GM12878 (cell line): ENCODE measurements around the gene DDX4. TPM values are rescaled to one million over a fixed set of nuclear protein-coding genes. Genes with fewer than 3 reads are reported as not detected.

ENCODE experiments used
- CHD4 ChIP-seq: fragments of 200-600 bp; sonication (generic); IDR thresholded peaks from 2 replicates; pipeline ENCODE4 v1.6.1; 2016; ENCODE audit warnings: mild to moderate bottlenecking
- FOXM1 ChIP-seq: IDR thresholded peaks from 2 replicates; pipeline ENCODE4 v1.6.1; 2012; ENCODE audit warnings: low read depth, mild to moderate bottlenecking, inconsistent platforms, low read length, moderate library complexity
- RB1 ChIP-seq: fragments of 450-650 bp; formaldehyde crosslinking; IDR thresholded peaks from 2 replicates; pipeline ENCODE4 v1.6.1; 2017; ENCODE audit warnings: mild to moderate bottlenecking, borderline replicate concordance
- RELB ChIP-seq: fragments of 450-650 bp; IDR thresholded peaks from 2 replicates; pipeline ENCODE4 v1.6.1; 2017; ENCODE audit warnings: low read depth, mild to moderate bottlenecking, moderate library complexity
- TCF3 ChIP-seq: IDR thresholded peaks from 2 replicates; pipeline ENCODE4 v1.6.1; 2012; ENCODE audit warnings: low read depth, mild to moderate bottlenecking, low read length, borderline replicate concordance; ENCODE audit not compliant: insufficient read depth
- ZSCAN29 ChIP-seq: fragments of 450-650 bp; IDR thresholded peaks from 2 replicates; pipeline ENCODE4 v1.6.1; 2017; ENCODE audit warnings: mild to moderate bottlenecking, moderate library complexity
- polyA plus RNA-seq, 11 experiments: library from polyadenylated mRNA; depleted of rRNA in 4 of 11; unstranded in 6 of 11; stranded (reverse) in 5 of 11; fragments of >200 nt; fragmentation: Nextera tagmentation in 4 of 11; fragmentation: Illumina TruSeq in 1 of 11; extraction: Ambion mirVana in 4 of 11; extraction: Trizol in 1 of 11; gene quantifications; 1 replicate in 1 of 11; 2 replicates in 10 of 11; pipeline versions ENCODE4 v1.2.1 to v1.2.3, GENCODE V29; 2011 to 2016; ENCODE audit warnings: inconsistent platforms in 2 of 11, missing spikeins in 2 of 11, low read depth in 1 of 11
- total RNA-seq, 4 experiments: library from RNA; depleted of rRNA in 3 of 4; stranded (reverse); fragments of >200 nt in 3 of 4; fragmentation: Illumina TruSeq in 1 of 4; extraction: Trizol in 1 of 4; gene quantifications; 2 replicates each; pipeline versions ENCODE4 v1.2.1 to v1.2.3, GENCODE V29; 2013 to 2021
- TF ChIP-seq, protein P1 (sequence below): fragments of 450-650 bp; formaldehyde crosslinking; IDR thresholded peaks from 2 replicates; pipeline ENCODE4 v1.4.0; 2020; ENCODE audit warnings: mild to moderate bottlenecking, moderate library complexity
- TF ChIP-seq, protein P2 (sequence below): IDR thresholded peaks from 2 replicates; pipeline ENCODE4 v1.6.1; 2011; ENCODE audit warnings: borderline replicate concordance, low read depth, mild to moderate bottlenecking, moderate library complexity, low read length; ENCODE audit not compliant: insufficient read depth, poor library complexity, severe bottlenecking

DDX4 gene
- total and polyA plus RNA-seq, 10 of the 15 experiments (the other 5 are each of a cell fraction or from before 2014, with no cell fraction given): 0.05 to 0.36 (median 0.09) TPM; not detected in 4

DNA sequence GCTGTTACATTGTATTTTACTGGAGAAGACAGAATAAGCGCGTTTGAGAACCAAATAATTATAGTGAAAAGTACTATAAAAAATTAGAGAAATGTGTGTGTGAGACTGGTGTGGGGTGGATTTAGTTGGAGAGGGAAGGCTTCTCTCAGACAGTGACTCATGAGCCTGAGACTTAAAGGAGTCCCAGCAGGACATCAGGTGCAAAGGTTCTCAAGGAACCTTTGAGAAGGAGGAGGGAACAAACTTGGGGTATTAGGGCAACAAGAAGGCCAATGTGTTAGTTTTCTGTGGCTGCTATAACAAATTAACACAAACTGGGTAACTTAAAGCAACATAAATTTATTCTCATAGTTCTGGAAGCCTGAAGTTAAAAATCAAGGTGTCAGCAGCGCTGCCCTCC lies 4.9 kb downstream of the DDX4 start (continued):
- TF ChIP-seq, protein P1, sequence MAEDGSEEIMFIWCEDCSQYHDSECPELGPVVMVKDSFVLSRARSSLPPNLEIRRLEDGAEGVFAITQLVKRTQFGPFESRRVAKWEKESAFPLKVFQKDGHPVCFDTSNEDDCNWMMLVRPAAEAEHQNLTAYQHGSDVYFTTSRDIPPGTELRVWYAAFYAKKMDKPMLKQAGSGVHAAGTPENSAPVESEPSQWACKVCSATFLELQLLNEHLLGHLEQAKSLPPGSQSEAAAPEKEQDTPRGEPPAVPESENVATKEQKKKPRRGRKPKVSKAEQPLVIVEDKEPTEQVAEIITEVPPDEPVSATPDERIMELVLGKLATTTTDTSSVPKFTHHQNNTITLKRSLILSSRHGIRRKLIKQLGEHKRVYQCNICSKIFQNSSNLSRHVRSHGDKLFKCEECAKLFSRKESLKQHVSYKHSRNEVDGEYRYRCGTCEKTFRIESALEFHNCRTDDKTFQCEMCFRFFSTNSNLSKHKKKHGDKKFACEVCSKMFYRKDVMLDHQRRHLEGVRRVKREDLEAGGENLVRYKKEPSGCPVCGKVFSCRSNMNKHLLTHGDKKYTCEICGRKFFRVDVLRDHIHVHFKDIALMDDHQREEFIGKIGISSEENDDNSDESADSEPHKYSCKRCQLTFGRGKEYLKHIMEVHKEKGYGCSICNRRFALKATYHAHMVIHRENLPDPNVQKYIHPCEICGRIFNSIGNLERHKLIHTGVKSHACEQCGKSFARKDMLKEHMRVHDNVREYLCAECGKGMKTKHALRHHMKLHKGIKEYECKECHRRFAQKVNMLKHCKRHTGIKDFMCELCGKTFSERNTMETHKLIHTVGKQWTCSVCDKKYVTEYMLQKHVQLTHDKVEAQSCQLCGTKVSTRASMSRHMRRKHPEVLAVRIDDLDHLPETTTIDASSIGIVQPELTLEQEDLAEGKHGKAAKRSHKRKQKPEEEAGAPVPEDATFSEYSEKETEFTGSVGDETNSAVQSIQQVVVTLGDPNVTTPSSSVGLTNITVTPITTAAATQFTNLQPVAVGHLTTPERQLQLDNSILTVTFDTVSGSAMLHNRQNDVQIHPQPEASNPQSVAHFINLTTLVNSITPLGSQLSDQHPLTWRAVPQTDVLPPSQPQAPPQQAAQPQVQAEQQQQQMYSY (CRISPR knock-in tag): no peak
- TF ChIP-seq ZSCAN29 (no peak), CHD4 (no peak), RELB (no peak), RB1 (no peak), TCF3 (no peak), FOXM1 (no peak)
- TF ChIP-seq, protein P2, sequence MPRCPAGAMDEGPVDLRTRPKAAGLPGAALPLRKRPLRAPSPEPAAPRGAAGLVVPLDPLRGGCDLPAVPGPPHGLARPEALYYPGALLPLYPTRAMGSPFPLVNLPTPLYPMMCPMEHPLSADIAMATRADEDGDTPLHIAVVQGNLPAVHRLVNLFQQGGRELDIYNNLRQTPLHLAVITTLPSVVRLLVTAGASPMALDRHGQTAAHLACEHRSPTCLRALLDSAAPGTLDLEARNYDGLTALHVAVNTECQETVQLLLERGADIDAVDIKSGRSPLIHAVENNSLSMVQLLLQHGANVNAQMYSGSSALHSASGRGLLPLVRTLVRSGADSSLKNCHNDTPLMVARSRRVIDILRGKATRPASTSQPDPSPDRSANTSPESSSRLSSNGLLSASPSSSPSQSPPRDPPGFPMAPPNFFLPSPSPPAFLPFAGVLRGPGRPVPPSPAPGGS: no peak
